Esophagus muscularis mucosa (tissue), 3 donors: ENCODE measurements around the gene KCNQ1.

Source experiments
- POLR2A ChIP-seq: fragments of 450-650 bp; IDR thresholded peaks from one replicate; pipeline ENCODE4 v1.6.1; 2017; ENCODE audit warnings: antibody characterized with exemption, moderate library complexity, mild to moderate bottlenecking, low read depth
- POLR2AphosphoS5 ChIP-seq, 2 donors: sonication (generic); formaldehyde crosslinking; IDR thresholded peaks; one replicate each; pipeline ENCODE4 v1.6.1; 2017; ENCODE audit warnings: antibody characterized with exemption in 2 of 2
- TF ChIP-seq, protein P1 (sequence below), 3 experiments: fragments of 200-600 bp in 2 of 3; fragments of 450-650 bp in 1 of 3; sonication (generic) in 2 of 3; IDR thresholded peaks; one replicate each; pipeline ENCODE4 v1.5.1; 2017 to 2019; ENCODE audit warnings: antibody characterized with exemption in 3 of 3, mild to moderate bottlenecking in 2 of 3, moderate library complexity in 1 of 3

DNA sequence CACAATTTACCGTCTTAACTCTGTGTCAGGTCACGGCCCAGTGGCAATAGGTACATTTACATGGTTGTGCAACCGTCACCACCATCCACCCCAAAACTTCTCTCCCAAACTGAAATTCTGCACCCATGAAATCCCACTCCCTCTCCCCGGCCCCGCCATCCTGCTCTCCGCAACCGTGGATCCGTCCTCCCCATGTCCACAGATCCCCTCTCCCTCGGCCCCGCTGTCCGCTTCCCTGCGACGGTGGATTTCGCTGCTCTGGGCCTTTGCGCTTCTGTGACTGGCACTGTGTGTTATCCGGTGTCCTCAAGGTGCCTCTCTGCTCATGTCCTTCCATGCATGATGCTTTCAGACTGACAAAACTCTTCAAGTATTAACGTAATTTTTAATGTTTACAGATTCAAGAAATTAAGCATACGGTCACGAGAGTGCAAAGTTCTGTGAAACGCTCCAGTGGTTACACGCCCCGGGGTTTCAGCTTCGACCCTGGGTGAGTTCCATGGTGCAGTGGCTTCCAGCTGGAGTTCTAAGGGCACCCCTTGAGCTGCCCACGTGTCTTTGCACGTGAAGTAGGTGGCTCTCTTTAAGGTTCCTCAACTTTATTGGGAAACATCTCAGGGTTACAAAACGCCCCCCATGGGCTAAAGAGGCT, 76.4 kb downstream of the KCNQ1 start:
- TF ChIP-seq POLR2AphosphoS5 (IDR thresholded peaks at IDR 0.05) (no peak), POLR2A (no peak)
- TF ChIP-seq, protein P1, sequence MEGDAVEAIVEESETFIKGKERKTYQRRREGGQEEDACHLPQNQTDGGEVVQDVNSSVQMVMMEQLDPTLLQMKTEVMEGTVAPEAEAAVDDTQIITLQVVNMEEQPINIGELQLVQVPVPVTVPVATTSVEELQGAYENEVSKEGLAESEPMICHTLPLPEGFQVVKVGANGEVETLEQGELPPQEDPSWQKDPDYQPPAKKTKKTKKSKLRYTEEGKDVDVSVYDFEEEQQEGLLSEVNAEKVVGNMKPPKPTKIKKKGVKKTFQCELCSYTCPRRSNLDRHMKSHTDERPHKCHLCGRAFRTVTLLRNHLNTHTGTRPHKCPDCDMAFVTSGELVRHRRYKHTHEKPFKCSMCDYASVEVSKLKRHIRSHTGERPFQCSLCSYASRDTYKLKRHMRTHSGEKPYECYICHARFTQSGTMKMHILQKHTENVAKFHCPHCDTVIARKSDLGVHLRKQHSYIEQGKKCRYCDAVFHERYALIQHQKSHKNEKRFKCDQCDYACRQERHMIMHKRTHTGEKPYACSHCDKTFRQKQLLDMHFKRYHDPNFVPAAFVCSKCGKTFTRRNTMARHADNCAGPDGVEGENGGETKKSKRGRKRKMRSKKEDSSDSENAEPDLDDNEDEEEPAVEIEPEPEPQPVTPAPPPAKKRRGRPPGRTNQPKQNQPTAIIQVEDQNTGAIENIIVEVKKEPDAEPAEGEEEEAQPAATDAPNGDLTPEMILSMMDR (IDR thresholded peaks at IDR 0.05), result no peak
